GM21737 (cell line): ENCODE measurements around the gene FLAD1.

ENCODE experiments used
- ATAC-seq: cut with Tn5 transposase; IDR thresholded peaks from one replicate; pipeline ENCODE4 v1.9.1; 2021; ENCODE audit warnings: mild to moderate bottlenecking, moderate library complexity; ENCODE audit not compliant: unreplicated experiment

FLAD1 gene

DNA sequence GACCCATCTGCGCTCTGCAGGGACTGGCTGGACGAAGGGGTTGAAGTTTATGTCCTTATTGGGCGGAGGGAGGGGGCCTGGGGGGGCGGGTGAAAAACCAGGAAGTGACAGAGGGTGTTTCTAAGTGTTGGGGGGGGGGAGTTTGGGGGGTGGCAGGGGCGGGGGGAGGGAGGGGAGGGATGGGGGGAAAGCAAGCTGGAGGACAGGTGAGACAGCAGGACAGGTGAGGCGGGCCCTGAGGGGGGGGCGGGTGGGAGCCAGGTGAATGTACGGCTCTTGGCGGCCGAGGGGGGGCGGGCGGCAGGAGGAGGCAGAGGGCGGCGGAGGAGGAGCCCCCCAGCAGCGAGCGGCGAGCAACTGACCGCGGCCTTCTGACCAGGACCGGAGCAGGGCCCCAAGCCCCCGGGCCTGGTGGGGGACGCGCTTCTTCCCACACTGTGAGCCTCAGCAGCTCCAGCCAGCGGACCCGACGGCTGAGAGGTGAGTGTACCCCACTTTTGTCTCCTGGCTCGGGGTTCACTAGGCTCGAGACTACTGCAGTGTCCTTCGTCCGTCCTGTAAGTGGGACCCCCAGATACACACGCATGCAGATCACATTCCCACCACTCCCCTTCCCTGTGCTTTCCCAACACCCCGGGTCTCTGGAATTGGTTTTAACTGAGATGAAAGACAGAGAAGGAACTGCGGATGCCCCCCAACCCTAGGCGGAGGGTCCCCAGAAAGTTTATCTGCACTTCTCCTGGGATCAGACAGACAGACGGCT is 19.5 kb downstream of the FLAD1 start, which contains the start of gene ZBTB7B:
TSS of gene ZBTB7B (plus strand) at position 339 of the 763 bp plus-strand sequence. CDS start 11,859 bp downstream, outside the sequence.
- ATAC-seq = no peak

GRCh38 chr1:155003227-155003765 is 20.2 kb downstream of the FLAD1 start:
- no peak for ATAC-seq

DNA sequence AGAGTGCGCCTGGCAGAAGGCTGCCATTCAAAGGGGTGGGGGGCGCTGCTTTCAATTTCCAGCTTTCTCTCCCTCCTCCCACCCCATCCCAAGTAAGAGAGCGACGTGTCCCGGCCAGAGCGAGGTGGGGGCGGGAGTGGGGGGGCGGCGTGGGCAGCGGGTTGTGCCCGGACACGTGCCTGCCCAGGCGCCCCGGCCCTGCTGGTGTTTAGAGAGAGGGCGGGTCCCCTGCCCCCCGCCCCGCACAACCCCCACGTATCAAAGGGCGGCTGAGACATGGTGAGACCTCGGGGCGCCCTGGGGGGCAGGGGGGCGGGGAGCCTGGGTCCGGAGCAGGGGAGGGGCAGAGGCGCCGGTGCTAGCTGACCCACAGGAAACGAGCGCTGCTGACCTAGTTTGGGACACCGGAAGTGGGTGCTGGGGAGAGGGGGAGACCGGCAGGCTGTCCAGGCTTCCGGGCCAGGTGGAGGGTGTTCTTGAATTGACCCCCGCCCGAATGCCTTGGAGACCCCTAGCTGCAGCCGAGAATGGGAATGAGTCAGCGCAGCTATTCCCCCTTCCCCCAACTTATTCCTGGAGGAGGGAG is 20.7 kb downstream of the FLAD1 start:
- ATAC-seq = no peak

GRCh38 chr1:155004352-155005075 is 21.4 kb downstream of the FLAD1 start:
- no peak for ATAC-seq

- ATAC-seq = no peak
Observed at GRCh38 chr1:155005076-155006011, 22.2 kb downstream of the FLAD1 start.

DNA sequence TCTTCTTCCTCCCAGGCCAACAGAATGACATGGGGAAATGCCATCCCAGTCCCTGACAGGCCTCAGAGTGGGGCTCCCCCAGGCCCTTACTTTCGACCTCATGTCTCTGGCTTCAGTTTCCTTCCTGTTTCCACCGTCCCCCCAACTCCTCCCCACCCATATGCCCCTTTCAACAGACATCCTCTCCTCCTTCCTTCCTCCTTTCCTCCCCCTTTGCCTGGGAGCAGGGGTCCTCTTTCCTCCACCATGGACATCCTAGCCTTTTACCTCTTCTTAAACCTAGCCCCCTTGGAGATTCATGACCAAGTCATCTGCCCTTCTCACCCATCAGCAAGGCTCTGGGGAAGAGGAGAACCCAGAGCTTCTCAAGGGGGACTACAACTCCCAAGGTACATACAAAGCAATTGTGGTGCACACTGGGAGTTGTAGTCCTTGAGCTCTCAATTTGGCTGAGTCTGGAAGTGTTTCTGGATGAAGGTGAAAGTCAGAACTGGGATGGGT is 23.5 kb downstream of the FLAD1 start:
- no peak for ATAC-seq

DNA sequence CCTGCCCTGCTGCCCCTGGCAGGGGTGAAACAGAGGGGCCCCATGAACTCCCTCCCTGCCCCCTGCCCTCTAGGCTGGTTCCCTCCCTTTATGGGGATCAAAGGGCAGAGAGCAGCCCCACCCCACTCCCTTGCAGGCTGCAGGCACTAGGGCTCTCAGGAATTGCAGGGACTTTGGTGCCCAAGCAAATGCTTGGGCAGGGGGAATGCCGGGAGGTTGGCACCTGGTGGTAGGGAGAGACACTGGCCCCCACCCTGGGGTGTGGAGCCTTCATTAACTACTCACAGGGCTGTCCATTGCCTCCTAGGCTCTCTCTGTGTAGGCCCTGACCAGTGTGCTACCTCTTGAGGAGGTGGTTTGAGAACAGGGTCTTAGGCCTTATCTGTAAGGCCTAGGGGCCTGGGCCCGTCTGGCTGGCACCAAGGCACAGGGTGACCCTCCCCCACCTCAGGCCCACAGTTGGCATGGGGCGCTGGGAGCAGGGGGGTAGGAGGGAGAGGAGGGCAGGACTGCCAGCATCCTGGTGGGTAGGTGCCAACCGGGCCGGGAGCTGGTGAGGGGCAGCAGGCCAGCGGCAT is 24.2 kb downstream of the FLAD1 start:
- no peak for ATAC-seq

- ATAC-seq = no peak
Observed at GRCh38 chr1:155008015-155008941, 25.1 kb downstream of the FLAD1 start.

- no peak for ATAC-seq
Observed at GRCh38 chr1:155009221-155009711, 26.1 kb downstream of the FLAD1 start.

DNA sequence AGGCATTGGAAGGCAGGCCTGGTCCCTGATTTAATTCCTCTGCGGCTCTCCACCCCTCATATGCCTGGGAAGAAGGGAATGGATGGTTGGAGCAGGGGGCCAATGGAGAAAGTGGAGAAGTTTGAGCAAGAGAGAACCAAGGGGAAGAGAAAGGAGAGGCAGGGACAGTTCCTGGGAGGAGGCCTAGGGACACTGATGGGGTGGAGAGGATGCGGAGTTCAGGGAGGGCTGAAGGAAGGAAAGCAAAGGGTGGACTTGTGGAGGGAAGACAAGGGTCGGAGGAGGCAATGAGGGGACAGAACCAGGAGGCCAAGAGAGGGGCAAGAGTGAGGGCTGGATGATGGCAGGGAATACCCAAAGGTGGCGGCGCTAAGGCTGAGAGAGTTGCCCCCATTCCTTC is 26.6 kb downstream of the FLAD1 start:
- no peak for ATAC-seq

DNA sequence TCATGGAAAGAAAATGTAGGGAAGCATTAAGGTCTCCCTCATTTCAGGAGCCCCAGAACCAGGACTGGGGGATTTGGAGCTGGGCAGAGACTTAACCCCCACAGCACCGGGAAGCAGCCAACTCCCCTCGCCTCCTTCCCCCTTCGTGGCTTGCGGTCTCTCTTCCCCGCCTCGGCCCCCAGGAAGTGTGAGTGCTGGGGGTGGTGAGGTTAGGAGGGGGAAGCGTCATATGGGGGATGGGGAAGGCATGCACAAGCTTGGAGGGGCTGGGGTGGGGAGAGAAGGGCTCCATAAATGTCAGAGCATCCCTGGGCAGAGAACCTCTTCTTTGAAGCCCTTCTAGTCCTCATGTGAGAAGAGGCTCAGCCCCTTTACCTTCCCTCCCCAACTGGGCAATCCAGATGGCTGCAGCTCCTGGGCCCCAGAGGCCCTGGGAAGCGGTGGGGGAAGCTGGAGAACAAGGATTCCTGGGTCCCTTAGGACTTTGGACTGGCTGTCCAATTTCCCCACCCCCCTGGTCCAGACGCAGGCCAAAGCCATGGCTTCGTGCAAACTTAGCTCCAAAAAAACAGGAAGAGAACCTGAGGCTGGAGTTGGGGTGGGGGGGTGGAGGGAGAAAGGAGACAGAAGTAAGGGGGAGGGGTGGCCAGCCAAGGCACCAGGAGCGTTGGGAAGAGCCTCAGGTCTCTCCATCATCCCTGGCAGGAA is 27.2 kb downstream of the FLAD1 start:
- ATAC-seq = no peak

DNA sequence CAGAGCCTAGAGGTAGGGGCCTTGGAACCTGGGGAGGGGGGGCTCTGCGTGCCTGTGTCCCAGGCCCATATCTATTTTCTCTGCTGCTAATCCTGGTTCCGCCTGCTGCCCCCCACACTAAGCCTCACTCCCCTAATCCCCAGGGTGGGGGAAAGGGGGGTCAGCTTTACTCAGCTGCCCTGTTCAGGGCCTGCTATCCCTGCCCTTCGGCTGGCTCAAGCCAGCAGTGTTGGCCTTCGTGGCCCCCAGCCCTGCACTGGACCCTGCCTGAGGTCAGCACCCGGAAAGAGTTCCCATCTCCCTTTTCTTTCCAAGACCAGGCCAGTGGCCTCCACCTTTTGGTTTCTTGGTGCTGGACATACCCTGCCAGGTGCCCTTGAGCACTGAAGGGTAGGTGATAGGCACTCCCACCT is 27.9 kb downstream of the FLAD1 start:
- ATAC-seq = no peak

- ATAC-seq = no peak
Observed at GRCh38 chr1:155011437-155012025, 28.4 kb downstream of the FLAD1 start.

- ATAC-seq = no peak
Observed at GRCh38 chr1:155012026-155012546, 28.9 kb downstream of the FLAD1 start.

DNA sequence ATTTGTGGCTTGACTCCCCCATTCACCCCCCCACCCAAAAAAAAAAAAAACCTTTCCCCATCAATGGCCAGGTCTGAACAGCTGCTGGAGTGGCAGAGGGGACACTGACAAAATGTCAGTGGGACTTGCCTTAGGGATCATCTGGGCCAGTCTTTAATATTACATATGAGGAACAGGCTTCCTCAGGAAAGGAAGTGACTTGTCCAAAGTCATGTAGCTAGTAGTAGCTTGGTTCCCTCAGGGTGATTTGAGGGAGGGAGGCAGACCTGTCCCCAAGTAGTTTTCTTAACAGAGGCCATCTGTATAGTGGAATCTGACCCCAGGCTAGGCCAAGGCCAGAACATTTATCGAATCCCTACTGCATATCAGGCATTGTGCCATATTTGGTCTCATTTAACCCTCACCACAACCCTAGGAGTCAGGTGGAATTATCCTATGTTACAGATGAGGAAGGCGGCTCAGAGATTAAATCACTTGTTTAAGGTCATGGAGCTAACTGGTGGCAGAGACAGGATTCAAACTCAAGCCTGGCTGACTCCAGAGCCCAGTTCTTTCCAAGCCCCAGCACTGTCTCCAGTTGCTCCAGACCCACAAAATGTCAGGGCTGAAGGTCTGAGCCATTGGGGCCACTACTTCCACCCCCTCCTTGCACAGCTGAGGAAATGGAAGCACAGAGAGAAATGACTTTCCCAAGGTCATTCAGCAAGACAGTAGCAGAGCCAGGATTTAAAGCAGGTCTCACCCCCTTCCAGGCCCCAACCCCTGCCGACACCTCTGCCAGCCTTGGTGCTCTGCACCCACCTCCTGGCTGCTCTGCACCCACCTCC is 29.8 kb downstream of the FLAD1 start:
- no peak for ATAC-seq

DNA sequence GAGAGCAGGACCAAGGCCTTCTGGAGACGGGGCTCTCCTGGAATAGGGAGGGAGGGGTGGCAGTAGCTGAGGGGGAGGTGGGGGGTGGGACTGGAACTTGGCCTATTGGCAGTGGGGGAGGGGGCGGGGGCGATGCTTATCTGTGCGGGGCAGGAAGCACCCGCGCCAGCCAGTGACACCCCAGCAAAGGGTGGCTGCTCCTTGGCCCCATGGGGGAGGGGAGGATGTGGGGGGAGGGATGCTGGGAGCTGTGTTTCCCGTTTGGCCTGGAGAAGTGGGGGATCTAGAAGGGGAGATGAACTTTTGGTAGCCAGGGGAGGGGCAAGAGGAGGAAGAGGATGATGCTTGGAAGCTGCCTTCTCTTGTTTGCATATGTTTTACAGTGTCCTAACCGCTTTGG is 30.5 kb downstream of the FLAD1 start:
- ATAC-seq = no peak
